Neural cell (in vitro differentiated cells): ENCODE measurements around the gene MAP4K5. TPM values are rescaled to one million over a fixed set of nuclear protein-coding genes. Genes with fewer than 3 reads are reported as not detected.

Experiments used
- H2AFZ ChIP-seq: fragments of 200-600, 300-800 bp; sonication (generic), shearing (Covaris generic); 2 replicates; pipeline ENCODE4 v1.6.0; 2014; ENCODE audit warnings: low read depth, mild to moderate bottlenecking, antibody characterized with exemption, low read length, moderate library complexity
- H3F3A ChIP-seq: fragments of 200-600 bp; shearing (Covaris generic); 2 replicates; pipeline ENCODE4 v1.6.1; 2016; ENCODE audit warnings: mild to moderate bottlenecking, moderate library complexity, mixed read lengths, antibody characterized with exemption, low read length; ENCODE audit not compliant: insufficient read depth, poor library complexity, severe bottlenecking
- H3K27ac ChIP-seq: fragments of 200-600, 300-800 bp; sonication (generic), shearing (Covaris generic); 2 replicates; pipeline ENCODE4 v1.5.1; 2014; ENCODE audit warnings: mild to moderate bottlenecking, low read length, moderate library complexity
- H3K27me3 ChIP-seq: fragments of 300-800, 200-600 bp; sonication (generic), shearing (Covaris generic); 2 replicates; pipeline ENCODE4 v1.6.0; 2014; ENCODE audit warnings: mild to moderate bottlenecking, low read depth, low read length, moderate library complexity; ENCODE audit not compliant: insufficient read depth
- H3K36me3 ChIP-seq: fragments of 300-800, 200-600 bp; sonication (generic), shearing (Covaris generic); 2 replicates; pipeline ENCODE4 v1.5.1; 2014; ENCODE audit warnings: mild to moderate bottlenecking, antibody characterized with exemption, low read length, moderate library complexity; ENCODE audit not compliant: insufficient read depth
- H3K4me2 ChIP-seq: fragments of 300-800, 200-600 bp; sonication (generic), shearing (Covaris generic); 2 replicates; pipeline ENCODE4 v1.6.0; 2014; ENCODE audit warnings: mild to moderate bottlenecking, low read length
- H3K4me3 ChIP-seq: fragments of 300-800, 200-600 bp; sonication (generic), shearing (Covaris generic); 2 replicates; pipeline ENCODE4 v1.5.1; 2014; ENCODE audit warnings: mild to moderate bottlenecking, low read length, moderate library complexity
- H3K79me2 ChIP-seq: fragments of 200-600 bp; shearing (Covaris generic); replicated peaks from 2 replicates; pipeline ENCODE4 v1.6.0; 2014; ENCODE audit warnings: mild to moderate bottlenecking, low read length, moderate library complexity; ENCODE audit not compliant: insufficient read depth
- H3K9ac ChIP-seq: fragments of 300-800, 200-600 bp; sonication (generic), shearing (Covaris generic); 2 replicates; pipeline ENCODE4 v1.6.1; 2016; ENCODE audit warnings: mild to moderate bottlenecking, low read length, mixed read lengths
- H3K9me2 ChIP-seq: fragments of 200-600 bp; shearing (Covaris generic); 2 replicates; pipeline ENCODE4 v1.6.1; 2016; ENCODE audit warnings: mild to moderate bottlenecking, low read length, mixed read lengths; ENCODE audit not compliant: insufficient read depth
- H3K9me3 ChIP-seq: fragments of 200-600, 300-800 bp; sonication (generic), shearing (Covaris generic); 2 replicates; pipeline ENCODE4 v1.6.1; 2016; ENCODE audit warnings: mild to moderate bottlenecking, mixed run types, low read length, moderate library complexity, mixed read lengths
- H4K20me1 ChIP-seq: fragments of 200-600 bp; shearing (Covaris generic); 2 replicates; pipeline ENCODE4 v1.6.1; 2016; ENCODE audit warnings: mild to moderate bottlenecking, mixed run types; ENCODE audit not compliant: insufficient read depth
- CTCF ChIP-seq: fragments of 450-650 bp; IDR thresholded peaks from 2 replicates; pipeline ENCODE4 v1.5.1; 2014; ENCODE audit warnings: antibody characterized with exemption, mild to moderate bottlenecking, moderate library complexity; ENCODE audit not compliant: poor library complexity, severe bottlenecking
- EP300 ChIP-seq: fragments of 450-650 bp; conservative IDR thresholded peaks from 2 replicates; pipeline ENCODE4 v1.6.1; 2014; ENCODE audit warnings: antibody characterized with exemption, mild to moderate bottlenecking, moderate library complexity; ENCODE audit not compliant: poor library complexity, severe bottlenecking
- EZH2 ChIP-seq: fragments of 200-600, 300-800 bp; shearing (Covaris generic), sonication (generic); IDR thresholded peaks from 2 replicates; pipeline ENCODE4 v1.6.1; 2014; ENCODE audit warnings: antibody characterized with exemption, low read length, borderline replicate concordance, mild to moderate bottlenecking; ENCODE audit not compliant: insufficient read depth, poor library complexity, severe bottlenecking
- MXI1 ChIP-seq: fragments of 450-650 bp; conservative IDR thresholded peaks from 2 replicates; pipeline ENCODE4 v1.6.1; 2014; ENCODE audit warnings: antibody characterized with exemption, mild to moderate bottlenecking; ENCODE audit not compliant: poor library complexity, severe bottlenecking
- POLR2AphosphoS5 ChIP-seq: IDR thresholded peaks from 2 replicates; pipeline ENCODE4 v1.6.1; 2012
- RAD21 ChIP-seq: fragments of 450-650 bp; conservative IDR thresholded peaks from 2 replicates; pipeline ENCODE4 v1.6.1; 2014; ENCODE audit warnings: antibody characterized with exemption, mild to moderate bottlenecking, moderate library complexity
- REST ChIP-seq: IDR thresholded peaks from 2 replicates; pipeline ENCODE4 v1.6.1; 2012; ENCODE audit warnings: borderline replicate concordance
- SMC3 ChIP-seq: fragments of 450-650 bp; conservative IDR thresholded peaks from 2 replicates; pipeline ENCODE4 v1.6.1; 2014; ENCODE audit warnings: antibody characterized with exemption, mild to moderate bottlenecking, moderate library complexity; ENCODE audit not compliant: poor library complexity
- TAF1 ChIP-seq: IDR thresholded peaks from 2 replicates; pipeline ENCODE4 v1.6.1; 2012; ENCODE audit warnings: low read depth
- polyA plus RNA-seq: library from polyadenylated mRNA; depleted of rRNA; stranded (reverse); fragments of >200 nt; gene quantifications from 2 replicates; pipeline ENCODE4 v1.2.3, GENCODE V29; 2014

Gene MAP4K5
- polyA plus RNA-seq, 1 donor from 2014 or later: 148 TPM

- Histone ChIP-seq H3F3A (no peaks in the 10 kb centered on the region), H2AFZ (no peak overlapping the region), H3K4me2 (no peak overlapping the region), H3K9me2 (no peaks in the 10 kb centered on the region), H3K79me2 (no peaks in the 10 kb centered on the region), H3K27ac (no peak overlapping the region), H3K9me3 (no peaks in the 10 kb centered on the region), H3K27me3 (no peaks in the 10 kb centered on the region), H3K4me3 (no peak overlapping the region), H3K9ac (no peak overlapping the region), H4K20me1 (no peaks in the 10 kb centered on the region), H3K36me3 (no peaks in the 10 kb centered on the region)
- TF ChIP-seq EP300 (no peak), REST (no peak), CTCF (no peak), RAD21 (no peak), SMC3 (no peak), POLR2AphosphoS5 (no peak), EZH2 (no peak), TAF1 (no peak), MXI1 (no peak)
These were observed 142.5 kb downstream of the MAP4K5 start for GRCh38 chr14:50389668-50390441.

GRCh38 chr14:50388256-50388931 lies 144.0 kb downstream of the MAP4K5 start:
- Histone ChIP-seq H3K4me2 (no peak overlapping the region), H3K9me2 (no peaks in the 10 kb centered on the region), H3K27me3 (no peaks in the 10 kb centered on the region), H3K4me3 (no peak overlapping the region), H4K20me1 (no peaks in the 10 kb centered on the region), H3F3A (no peaks in the 10 kb centered on the region), H2AFZ (no peak overlapping the region), H3K79me2 (no peaks in the 10 kb centered on the region), H3K36me3 (no peaks in the 10 kb centered on the region), H3K27ac (no peak overlapping the region), H3K9me3 (no peaks in the 10 kb centered on the region), H3K9ac (no peak overlapping the region)
- TF ChIP-seq MXI1: no peak
- no peak for TF ChIP-seq CTCF
- no peak for TF ChIP-seq RAD21
- peak; percentile 51 for TF ChIP-seq POLR2AphosphoS5
